Measurements from ENCODE around the gene ME3. TPM values are rescaled to one million over a fixed set of nuclear protein-coding genes. Genes with fewer than 3 reads are reported as not detected.

Gene ME3
- total RNA-seq, 5 donors from 2014 or later (not counting 1 experiment from before 2014, with no cell fraction given): 2.2 to 5.0 (median 4.3) TPM

GRCh38 chr11:86502137-86502642 lies 170.2 kb downstream of the ME3 start:
- ATAC-seq (replicated peaks in 1 of 4) (no peak), DNase-seq (no peak)
- peaks cover 0 to 3% of the 10 kb centered on the region in 2 donors for H3K27me3 Mint-ChIP-seq
- CTCF ChIA-PET: no interaction called here
- H3K36me3 Mint-ChIP-seq: no peaks in the 10 kb centered on the region
- Histone ChIP-seq H3K4me3 (ENCODE audit: control insufficient read depth in 1 of 2, extremely low read depth in 1 of 2, low read length in 1 of 2) (no peak overlapping the region), H3K27ac (ENCODE audit: low read length) (no peak overlapping the region), H3K36me3 (ENCODE audit: control insufficient read depth in 2 of 2, extremely low read depth in 1 of 2, insufficient read depth in 1 of 2, low read length in 1 of 2) (no peaks in the 10 kb centered on the region), H3K9me3 (no peaks in the 10 kb centered on the region), H3K27me3 (replicated peaks in 1 of 2; ENCODE audit: control insufficient read depth in 2 of 2, extremely low read depth in 1 of 2, insufficient read depth in 2 of 2, low read length in 1 of 2) (peaks cover 0 to 9% of the 10 kb centered on the region in 2 experiments), H3K4me1 (ENCODE audit: control insufficient read depth in 1 of 2, extremely low read depth in 1 of 2, insufficient read depth in 2 of 2, low read length in 2 of 2) (peaks cover 0 to 34% of the 10 kb centered on the region in 2 experiments)
- H3K27ac Mint-ChIP-seq: no peak overlapping the region
- H3K4me1 Mint-ChIP-seq: peaks cover 0 to 3% (median 0%) of the 10 kb centered on the region in 3 donors
- no peaks in the 10 kb centered on the region for H3K9me3 Mint-ChIP-seq
- POLR2A ChIA-PET: interaction anchor here in 1 of 2 donors (0.5 kb wide), 1 partner anchor 311 kb away, joined by 3 read pairs; no protein-coding TSS in a partner anchor
- H3K4me3 Mint-ChIP-seq: no peak overlapping the region
- 96% methylated on average over 3 of the region's 3 CpGs for WGBS (ENCODE audit: insufficient coverage)

- CTCF ChIA-PET: no interaction called here
- POLR2A ChIA-PET: no interaction called here
- no peak overlapping the region for H3K27ac Mint-ChIP-seq
- no peak overlapping the region for H3K4me3 ChIP-seq (ENCODE audit: control insufficient read depth in 1 of 2, extremely low read depth in 1 of 2, low read length in 1 of 2)
- ATAC-seq (replicated peaks in 1 of 4): no peak
- peaks cover 0 to 34% of the 10 kb centered on the region in 2 experiments for H3K4me1 ChIP-seq (ENCODE audit: control insufficient read depth in 1 of 2, extremely low read depth in 1 of 2, insufficient read depth in 2 of 2, low read length in 2 of 2)
- H3K4me1 Mint-ChIP-seq: peaks cover 0 to 3% (median 0%) of the 10 kb centered on the region in 3 donors
- H3K4me3 Mint-ChIP-seq: no peak overlapping the region
- no CpG with 5 or more reads among the region's 3 CpGs for WGBS (ENCODE audit: insufficient coverage)
- H3K9me3 Mint-ChIP-seq: no peaks in the 10 kb centered on the region
- H3K27me3 ChIP-seq (replicated peaks in 1 of 2; ENCODE audit: control insufficient read depth in 2 of 2, extremely low read depth in 1 of 2, insufficient read depth in 2 of 2, low read length in 1 of 2): peaks cover 0 to 9% of the 10 kb centered on the region in 2 experiments
- no peak for DNase-seq
- H3K27ac ChIP-seq (ENCODE audit: low read length): no peak overlapping the region
- H3K36me3 ChIP-seq (ENCODE audit: control insufficient read depth in 2 of 2, extremely low read depth in 1 of 2, insufficient read depth in 1 of 2, low read length in 1 of 2): no peaks in the 10 kb centered on the region
- no peaks in the 10 kb centered on the region for H3K36me3 Mint-ChIP-seq
- no peaks in the 10 kb centered on the region for H3K9me3 ChIP-seq
- H3K27me3 Mint-ChIP-seq: peaks cover 0 to 3% of the 10 kb centered on the region in 2 donors
Observed at GRCh38 chr11:86500500-86501140, 171.8 kb downstream of the ME3 start.

GRCh38 chr11:86499723-86500129 lies 172.7 kb downstream of the ME3 start:
- no peak for ATAC-seq (replicated peaks in 1 of 4)
- POLR2A ChIA-PET: no interaction called here

GRCh38 chr11:86497836-86498235 lies 174.6 kb downstream of the ME3 start:
- DNase-seq (no peak), ATAC-seq (replicated peaks in 1 of 4) (no peak)
- Histone ChIP-seq H3K27me3 (replicated peaks in 1 of 2; ENCODE audit: control insufficient read depth in 2 of 2, extremely low read depth in 1 of 2, insufficient read depth in 2 of 2, low read length in 1 of 2) (peaks cover 0 to 9% of the 10 kb centered on the region in 2 experiments), H3K27ac (ENCODE audit: low read length) (no peak overlapping the region), H3K4me3 (ENCODE audit: control insufficient read depth in 1 of 2, extremely low read depth in 1 of 2, low read length in 1 of 2) (no peak overlapping the region), H3K9me3 (no peaks in the 10 kb centered on the region), H3K4me1 (ENCODE audit: control insufficient read depth in 1 of 2, extremely low read depth in 1 of 2, insufficient read depth in 2 of 2, low read length in 2 of 2) (peaks cover 0 to 15% of the 10 kb centered on the region in 2 experiments), H3K36me3 (ENCODE audit: control insufficient read depth in 2 of 2, extremely low read depth in 1 of 2, insufficient read depth in 1 of 2, low read length in 1 of 2) (no peaks in the 10 kb centered on the region)
- Mint-ChIP-seq H3K4me1 (no peaks in the 10 kb centered on the region), H3K4me3 (no peak overlapping the region), H3K36me3 (no peaks in the 10 kb centered on the region), H3K9me3 (no peaks in the 10 kb centered on the region), H3K27ac (no peak overlapping the region), H3K27me3 (peaks cover 0 to 3% of the 10 kb centered on the region in 2 donors)
- POLR2A ChIA-PET: no interaction called here
- WGBS (ENCODE audit: insufficient coverage): 93% methylated on average over 10 of the region's 10 CpGs
- CTCF ChIA-PET: no interaction called here

More at GRCh38 chr11:86499723-86500129, 172.7 kb downstream of the ME3 start:
- H3K27ac ChIP-seq (ENCODE audit: low read length): no peak overlapping the region
- CTCF ChIA-PET: no interaction called here
- H3K9me3 Mint-ChIP-seq: no peaks in the 10 kb centered on the region
- H3K27me3 Mint-ChIP-seq: peaks cover 0 to 3% of the 10 kb centered on the region in 2 donors
- H3K4me3 Mint-ChIP-seq: no peak overlapping the region
- WGBS (ENCODE audit: insufficient coverage): no CpG with 5 or more reads among the region's 4 CpGs
- no peaks in the 10 kb centered on the region for H3K36me3 ChIP-seq (ENCODE audit: control insufficient read depth in 2 of 2, extremely low read depth in 1 of 2, insufficient read depth in 1 of 2, low read length in 1 of 2)
- no peak overlapping the region for H3K27ac Mint-ChIP-seq
- H3K4me3 ChIP-seq (ENCODE audit: control insufficient read depth in 1 of 2, extremely low read depth in 1 of 2, low read length in 1 of 2): no peak overlapping the region
- no peaks in the 10 kb centered on the region for H3K9me3 ChIP-seq
- DNase-seq: no peak
- no peaks in the 10 kb centered on the region for H3K36me3 Mint-ChIP-seq
- H3K27me3 ChIP-seq (replicated peaks in 1 of 2; ENCODE audit: control insufficient read depth in 2 of 2, extremely low read depth in 1 of 2, insufficient read depth in 2 of 2, low read length in 1 of 2): peaks cover 0 to 9% of the 10 kb centered on the region in 2 experiments
- peaks cover 0 to 3% (median 0%) of the 10 kb centered on the region in 3 donors for H3K4me1 Mint-ChIP-seq
- H3K4me1 ChIP-seq (ENCODE audit: control insufficient read depth in 1 of 2, extremely low read depth in 1 of 2, insufficient read depth in 2 of 2, low read length in 2 of 2): peaks cover 0 to 32% of the 10 kb centered on the region in 2 experiments

- Mint-ChIP-seq H3K27ac (no peak overlapping the region), H3K4me1 (no peaks in the 10 kb centered on the region), H3K9me3 (no peaks in the 10 kb centered on the region), H3K27me3 (peaks cover 0 to 3% of the 10 kb centered on the region in 2 donors), H3K4me3 (no peak overlapping the region), H3K36me3 (no peaks in the 10 kb centered on the region)
- DNase-seq (no peak), ATAC-seq (replicated peaks in 1 of 4) (no peak)
- H3K9me3 ChIP-seq: no peaks in the 10 kb centered on the region
- no peaks in the 10 kb centered on the region for H3K36me3 ChIP-seq (ENCODE audit: control insufficient read depth in 2 of 2, extremely low read depth in 1 of 2, insufficient read depth in 1 of 2, low read length in 1 of 2)
- H3K27ac ChIP-seq (ENCODE audit: low read length): no peak overlapping the region
- POLR2A ChIA-PET: no interaction called here
- H3K4me3 ChIP-seq (ENCODE audit: control insufficient read depth in 1 of 2, extremely low read depth in 1 of 2, low read length in 1 of 2): no peak overlapping the region
- peaks cover 0 to 10% of the 10 kb centered on the region in 2 experiments for H3K4me1 ChIP-seq (ENCODE audit: control insufficient read depth in 1 of 2, extremely low read depth in 1 of 2, insufficient read depth in 2 of 2, low read length in 2 of 2)
- 89% methylated on average over 2 of the region's 2 CpGs for WGBS (ENCODE audit: insufficient coverage)
- H3K27me3 ChIP-seq (replicated peaks in 1 of 2; ENCODE audit: control insufficient read depth in 2 of 2, extremely low read depth in 1 of 2, insufficient read depth in 2 of 2, low read length in 1 of 2): peaks cover 0 to 9% of the 10 kb centered on the region in 2 experiments
- CTCF ChIA-PET: no interaction called here
Observed at GRCh38 chr11:86497310-86497709, 175.1 kb downstream of the ME3 start.

GRCh38 chr11:86495351-86495750 lies 177.1 kb downstream of the ME3 start:
- H3K36me3 Mint-ChIP-seq: no peaks in the 10 kb centered on the region
- WGBS (ENCODE audit: insufficient coverage): 100% methylated on average over 1 of the region's 2 CpGs
- H3K27me3 Mint-ChIP-seq: peaks cover 0 to 3% of the 10 kb centered on the region in 2 donors
- no peak overlapping the region for H3K4me3 Mint-ChIP-seq
- no peaks in the 10 kb centered on the region for H3K36me3 ChIP-seq (ENCODE audit: control insufficient read depth in 2 of 2, extremely low read depth in 1 of 2, insufficient read depth in 1 of 2, low read length in 1 of 2)
- ChIA-PET CTCF (no interaction called here), POLR2A (no interaction called here)
- peaks cover 0 to 5% of the 10 kb centered on the region in 2 experiments for H3K4me1 ChIP-seq (ENCODE audit: control insufficient read depth in 1 of 2, extremely low read depth in 1 of 2, insufficient read depth in 2 of 2, low read length in 2 of 2)
- H3K27ac Mint-ChIP-seq: no peak overlapping the region
- H3K4me1 Mint-ChIP-seq: no peaks in the 10 kb centered on the region
- peaks cover 0 to 9% of the 10 kb centered on the region in 2 experiments for H3K27me3 ChIP-seq (replicated peaks in 1 of 2; ENCODE audit: control insufficient read depth in 2 of 2, extremely low read depth in 1 of 2, insufficient read depth in 2 of 2, low read length in 1 of 2)
- H3K4me3 ChIP-seq (ENCODE audit: control insufficient read depth in 1 of 2, extremely low read depth in 1 of 2, low read length in 1 of 2): no peak overlapping the region
- no peak overlapping the region for H3K27ac ChIP-seq (ENCODE audit: low read length)
- no peaks in the 10 kb centered on the region for H3K9me3 ChIP-seq
- no peaks in the 10 kb centered on the region for H3K9me3 Mint-ChIP-seq
- DNase-seq (no peak), ATAC-seq (replicated peaks in 1 of 4) (no peak)

Data from T-cell (primary cell).